PC-3 (cell line): ENCODE results near the gene TANGO2. TPM values are rescaled to one million over a fixed set of nuclear protein-coding genes. Genes with fewer than 3 reads are reported as not detected.

Source experiments
- ATAC-seq: fragments of 200-7000 bp; cut with Tn5 transposase; 2 replicates; pipeline ENCODE4 v1.9.1; 2020; ENCODE audit warnings: mild to moderate bottlenecking, moderate library complexity
- Bru-seq: library from RNA; stranded (reverse); fragments of 400-500 nt; gene quantifications from one replicate; lab custom pipeline; 2021; lab: Mats Ljungman, UMichigan
- BruChase-seq, 2 experiments: library from RNA; stranded (reverse); fragments of 400-500 nt; gene quantifications; one replicate each; lab custom pipeline; 2021; lab: Mats Ljungman, UMichigan
- BruUV-seq: library from RNA; stranded (reverse); fragments of 400-500 nt; replicated peaks from 2 replicates; lab custom pipeline; 2021; lab: Mats Ljungman, UMichigan
- CTCF ChIA-PET: fragments of 300-600 bp; sonication (Branson Sonifier 250); formaldehyde crosslinking; loops from one replicate; lab custom pipeline; 2022; ENCODE audit warnings: antibody characterized with exemption; lab: Charles Lee
- POLR2A ChIA-PET: fragments of 300-600 bp; sonication (Branson Sonifier 250); formaldehyde crosslinking; loops from one replicate; lab custom pipeline; 2022; ENCODE audit warnings: antibody characterized with exemption; ENCODE audit not compliant: unreplicated experiment; lab: Charles Lee
- DNase-seq: peaks from one replicate; pipeline ENCODE4 v3.0.0-alpha.2; 2015
- H2AFZ ChIP-seq: fragments of 300-600 bp; sonication (generic); 2 replicates; pipeline ENCODE4 v1.6.0; 2016; ENCODE audit warnings: antibody characterized with exemption, low read length
- H3F3A ChIP-seq: fragments of 300-600 bp; sonication (generic); one replicate; pipeline ENCODE4 v1.6.0; 2017; ENCODE audit warnings: antibody characterized with exemption, low read length, control low read depth, mild to moderate bottlenecking; ENCODE audit not compliant: unreplicated experiment
- H3K27ac ChIP-seq: fragments of 300-600 bp; sonication (generic); 2 replicates; pipeline ENCODE4 v1.5.1; 2016; ENCODE audit warnings: mild to moderate bottlenecking, low read length
- H3K27me3 ChIP-seq: fragments of 300-600 bp; sonication (generic); 2 replicates; pipeline ENCODE4 v1.6.1; 2016; ENCODE audit warnings: low read length, mixed read lengths
- H3K36me3 ChIP-seq: fragments of 300-600 bp; sonication (generic); 2 replicates; pipeline ENCODE4 v1.6.1; 2016; ENCODE audit warnings: low read depth, mixed run types, low read length, mixed read lengths
- H3K4me1 ChIP-seq: fragments of 300-600 bp; sonication (generic); 2 replicates; pipeline ENCODE4 v1.5.1; 2016; ENCODE audit warnings: low read length; ENCODE audit not compliant: insufficient read depth
- H3K4me2 ChIP-seq: fragments of 300-600 bp; sonication (generic); 2 replicates; pipeline ENCODE4 v1.6.0; 2016; ENCODE audit warnings: low read length
- H3K4me3 ChIP-seq: fragments of 300-600 bp; sonication (generic); 2 replicates; pipeline ENCODE4 v1.5.1; 2016; ENCODE audit warnings: mild to moderate bottlenecking, low read length, mixed read lengths
- H3K79me2 ChIP-seq: fragments of 300-600 bp; sonication (generic); 2 replicates; pipeline ENCODE4 v1.6.1; 2017; ENCODE audit warnings: low read length, mixed read lengths
- H3K9ac ChIP-seq: fragments of 300-600 bp; sonication (generic); 2 replicates; pipeline ENCODE4 v1.6.0; 2016; ENCODE audit warnings: mild to moderate bottlenecking, low read length
- H3K9me2 ChIP-seq: fragments of 300-600 bp; sonication (generic); replicated peaks from 2 replicates; pipeline ENCODE4 v1.6.1; 2016; ENCODE audit warnings: mixed run types, low read length, mixed read lengths
- H3K9me3 ChIP-seq: fragments of 300-600 bp; sonication (generic); 2 replicates; pipeline ENCODE4 v1.6.1; 2016; ENCODE audit warnings: low read length, mixed read lengths
- H4K20me1 ChIP-seq: fragments of 300-600 bp; sonication (generic); 2 replicates; pipeline ENCODE4 v1.6.1; 2016; ENCODE audit warnings: low read length, mixed read lengths
- EZH2 ChIP-seq: fragments of 300-600 bp; sonication (generic); IDR thresholded peaks from one replicate; pipeline ENCODE4 v1.6.1; 2017; ENCODE audit warnings: antibody characterized with exemption, mild to moderate bottlenecking, low read length; ENCODE audit not compliant: unreplicated experiment
- EZH2phosphoT487 ChIP-seq: fragments of 300-600 bp; sonication (generic); IDR thresholded peaks from 2 replicates; pipeline ENCODE4 v1.6.1; 2018; ENCODE audit warnings: mild to moderate bottlenecking, antibody characterized with exemption, low read length, borderline replicate concordance
- intact Hi-C: fragments of 100-400 bp; cut with micrococcal nuclease; formaldehyde crosslinking; loops from 2 replicates; pipeline ENCODE4 v1.9.0; 2023
- long read RNA-seq: library from polyadenylated mRNA; unstranded; transcript quantifications from one replicate; pipeline ENCODE4 v2.0.0, GENCODE V29; 2021; ENCODE audit not compliant: unreplicated experiment
- total RNA-seq: library from RNA; depleted of rRNA; stranded (reverse); fragments of >200 nt; gene quantifications from 2 replicates; pipeline ENCODE4 v1.2.3, GENCODE V29; 2014; rRNA removed
- TF ChIP-seq, protein P1 (sequence below): fragments of 300-600 bp; sonication (generic); conservative IDR thresholded peaks from 2 replicates; pipeline ENCODE4 v1.5.1; 2017; ENCODE audit warnings: antibody characterized with exemption, low read depth, mild to moderate bottlenecking, low read length

The TANGO2 gene
- total RNA-seq (23.5 and 33.7 TPM in 2 replicates), Bru-seq, nascent RNA (percentile 52 among the genes with signal in this experiment), BruChase-seq, experiment 1, labeled RNA remaining after a 6-hour chase (percentile 52 among the genes with signal in this experiment), BruChase-seq, experiment 2, labeled RNA remaining after a 2-hour chase (percentile 55 among the genes with signal in this experiment)
- long read RNA-seq, partial matches to known transcripts = 4 of 53 reads
- long read RNA-seq, other reads (novel, unspliced or antisense) = 45 of 53 reads

GRCh38 chr22:20020533-20021195, at the start of gene TANGO2:
Gene TANGO2, plus strand, starts transcription at chr22:20021110. Its CDS starts 15,689 bp downstream, at chr22:20036799.
- Histone ChIP-seq H3K36me3 (no peaks in the 10 kb centered on the region), H2AFZ (peak within 1 kb of the TSS; percentile 72), H3K9me3 (no peaks in the 10 kb centered on the region), H3K4me2 (peak within 1 kb of the TSS; percentile 90), H3F3A (no peaks in the 10 kb centered on the region), H3K4me1 (peaks cover 17% of the 10 kb centered on the region), H3K27ac (peak within 1 kb of the TSS; percentile 67), H3K4me3 (peak within 1 kb of the TSS; percentile 85), H3K9ac (peak within 1 kb of the TSS; percentile 90), H3K9me2 (no peaks in the 10 kb centered on the region), H3K79me2 (peaks cover 24% of the 10 kb centered on the region), H3K27me3 (no peaks in the 10 kb centered on the region), H4K20me1 (no peaks in the 10 kb centered on the region)
- BruUV-seq = no TSS peak
- DNase-seq (peak; percentile 91), ATAC-seq (peak; percentile 84)
- ChIA-PET CTCF (no interaction called here), POLR2A (no interaction called here)
- TF ChIP-seq EZH2 (no peak), EZH2phosphoT487 (no peak)
- TF ChIP-seq, protein P1, sequence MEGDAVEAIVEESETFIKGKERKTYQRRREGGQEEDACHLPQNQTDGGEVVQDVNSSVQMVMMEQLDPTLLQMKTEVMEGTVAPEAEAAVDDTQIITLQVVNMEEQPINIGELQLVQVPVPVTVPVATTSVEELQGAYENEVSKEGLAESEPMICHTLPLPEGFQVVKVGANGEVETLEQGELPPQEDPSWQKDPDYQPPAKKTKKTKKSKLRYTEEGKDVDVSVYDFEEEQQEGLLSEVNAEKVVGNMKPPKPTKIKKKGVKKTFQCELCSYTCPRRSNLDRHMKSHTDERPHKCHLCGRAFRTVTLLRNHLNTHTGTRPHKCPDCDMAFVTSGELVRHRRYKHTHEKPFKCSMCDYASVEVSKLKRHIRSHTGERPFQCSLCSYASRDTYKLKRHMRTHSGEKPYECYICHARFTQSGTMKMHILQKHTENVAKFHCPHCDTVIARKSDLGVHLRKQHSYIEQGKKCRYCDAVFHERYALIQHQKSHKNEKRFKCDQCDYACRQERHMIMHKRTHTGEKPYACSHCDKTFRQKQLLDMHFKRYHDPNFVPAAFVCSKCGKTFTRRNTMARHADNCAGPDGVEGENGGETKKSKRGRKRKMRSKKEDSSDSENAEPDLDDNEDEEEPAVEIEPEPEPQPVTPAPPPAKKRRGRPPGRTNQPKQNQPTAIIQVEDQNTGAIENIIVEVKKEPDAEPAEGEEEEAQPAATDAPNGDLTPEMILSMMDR = no peak
- intact Hi-C loops = no loop called here

- ATAC-seq (no peak), DNase-seq (no peak)
- no peaks in the 10 kb centered on the region for H3K9me3 ChIP-seq
- BruUV-seq = no TSS peak
- TF ChIP-seq EZH2 (no peak), EZH2phosphoT487 (no peak)
- TF ChIP-seq, protein P1 = no peak
- POLR2A ChIA-PET = no interaction called here
- H3K4me2 ChIP-seq = no peak overlapping the region
- no peaks in the 10 kb centered on the region for H3K79me2 ChIP-seq
- no peaks in the 10 kb centered on the region for H3F3A ChIP-seq
- no peaks in the 10 kb centered on the region for H3K36me3 ChIP-seq
- no peaks in the 10 kb centered on the region for H3K9me2 ChIP-seq
- H3K9ac ChIP-seq = no peak overlapping the region
- H2AFZ ChIP-seq = no peak overlapping the region
- H3K27me3 ChIP-seq = no peaks in the 10 kb centered on the region
- H3K27ac ChIP-seq = no peak overlapping the region
- H3K4me1 ChIP-seq = peaks cover 9% of the 10 kb centered on the region; the same call in 1 of the 2 replicates
- H3K4me3 ChIP-seq = no peak overlapping the region
- H4K20me1 ChIP-seq = no peaks in the 10 kb centered on the region
- intact Hi-C loops = no loop called here
- CTCF ChIA-PET = no interaction called here
These were observed 49.4 kb upstream of the TANGO2 start for GRCh38 chr22:19971276-19972124.
